Hepatocyte (in vitro differentiated cells): Measurements from ENCODE around the gene GPR157.

ENCODE experiments used
- CTCF ChIP-seq: fragments of 200-600 bp; sonication (generic); IDR thresholded peaks from 2 replicates; pipeline ENCODE4 v1.5.1; 2016; ENCODE audit warnings: antibody characterized with exemption, mild to moderate bottlenecking; ENCODE audit not compliant: poor library complexity
- EZH2 ChIP-seq: fragments of 200-600 bp; sonication (generic); IDR thresholded peaks from 2 replicates; pipeline ENCODE4 v1.6.1; 2016; ENCODE audit warnings: antibody characterized with exemption, mild to moderate bottlenecking, borderline replicate concordance

- TF ChIP-seq CTCF (no peak), EZH2 (no peak)
Measured at GRCh38 chr1:9079988-9080704, 48.8 kb downstream of the GPR157 start.
